HepG2 (cell line): Measurements from ENCODE around the gene TMTC4. TPM values are rescaled to one million over a fixed set of nuclear protein-coding genes. Genes with fewer than 3 reads are reported as not detected.
A peak's percentile ranks its signal among the peaks of the same experiment; 100 is the strongest.

Source experiments
- FOXA3 ChIP-seq: IDR thresholded peaks from 2 replicates; pipeline ENCODE4 v1.6.1; 2016; ENCODE audit warnings: missing genetic modification reagents, missing compliant biosample characterization
- GATAD2A ChIP-seq: IDR thresholded peaks from 2 replicates; pipeline ENCODE4 v1.6.1; 2016
- HMG20A ChIP-seq: IDR thresholded peaks from 2 replicates; pipeline ENCODE4 v1.6.1; 2016; ENCODE audit warnings: borderline replicate concordance
- IRF2 ChIP-seq: IDR thresholded peaks from 2 replicates; pipeline ENCODE4 v1.6.1; 2018; ENCODE audit warnings: missing genetic modification reagents, missing compliant biosample characterization
- LCORL ChIP-seq, 2 experiments: fragments of 450-650 bp in 1 of 2; sonication (generic) in 1 of 2; formaldehyde crosslinking in 1 of 2; IDR thresholded peaks; 2 replicates each; pipeline versions ENCODE4 v1.5.0 to v1.6.1; 2017 to 2020; ENCODE audit warnings: antibody characterized with exemption in 1 of 2, missing genetic modification reagents in 1 of 2
- MIER2 ChIP-seq: IDR thresholded peaks from 2 replicates; pipeline ENCODE4 v1.6.1; 2016; ENCODE audit warnings: missing biosample characterization, missing genetic modification reagents
- PATZ1 ChIP-seq: sonication (generic); formaldehyde crosslinking; IDR thresholded peaks from 2 replicates; pipeline ENCODE4 v1.4.0; 2020; ENCODE audit warnings: missing genetic modification reagents
- SALL2 ChIP-seq: sonication (generic); formaldehyde crosslinking; IDR thresholded peaks from 2 replicates; pipeline ENCODE4 v1.8.1; 2023; ENCODE audit warnings: mild to moderate bottlenecking, missing genetic modification reagents, inconsistent platforms
- SMYD3 ChIP-seq: sonication (generic); formaldehyde crosslinking; IDR thresholded peaks from 2 replicates; pipeline ENCODE4 v1.8.1; 2023; ENCODE audit warnings: mild to moderate bottlenecking, missing genetic modification reagents
- SP2 ChIP-seq: sonication (generic); formaldehyde crosslinking; IDR thresholded peaks from 2 replicates; pipeline ENCODE4 v1.5.1; 2020; ENCODE audit warnings: mild to moderate bottlenecking, missing genetic modification reagents
- SYNCRIP ChIP-seq: fragments of 200-400 bp; formaldehyde crosslinking; IDR thresholded peaks from 2 replicates; pipeline ENCODE4 v1.6.1; 2018; ENCODE audit warnings: mild to moderate bottlenecking, low read depth, low read length; ENCODE audit not compliant: insufficient read depth
- TFAP4 ChIP-seq: sonication (generic); IDR thresholded peaks from 2 replicates; pipeline ENCODE4 v1.6.1; 2016; ENCODE audit warnings: low read depth, borderline replicate concordance
- U2AF1 ChIP-seq: fragments of 200-400 bp; formaldehyde crosslinking; optimal IDR thresholded peaks from 2 replicates; pipeline ENCODE3; 2017; ENCODE audit warnings: mild to moderate bottlenecking, low read depth, low read length
- ZBTB34 ChIP-seq: sonication (generic); formaldehyde crosslinking; IDR thresholded peaks from 2 replicates; pipeline ENCODE4 v1.8.0; 2022; ENCODE audit warnings: mild to moderate bottlenecking, missing genetic modification reagents
- ZFP91 ChIP-seq: sonication (generic); formaldehyde crosslinking; IDR thresholded peaks from 2 replicates; pipeline ENCODE4 v1.9.0; 2022; ENCODE audit warnings: missing genetic modification reagents, mild to moderate bottlenecking, borderline replicate concordance
- ZFX ChIP-seq: sonication (generic); formaldehyde crosslinking; IDR thresholded peaks from 2 replicates; pipeline ENCODE4 v1.4.0; 2020; ENCODE audit warnings: mild to moderate bottlenecking, low read depth, missing genetic modification reagents, moderate library complexity
- ZNF251 ChIP-seq: sonication (generic); formaldehyde crosslinking; IDR thresholded peaks from 2 replicates; pipeline ENCODE4 v1.9.0; 2021; ENCODE audit warnings: mild to moderate bottlenecking, missing genetic modification reagents
- ZNF597 ChIP-seq: sonication (generic); formaldehyde crosslinking; IDR thresholded peaks from 2 replicates; pipeline ENCODE4 v1.5.0; 2020; ENCODE audit warnings: missing genetic modification reagents
- ZNF775 ChIP-seq: sonication (generic); formaldehyde crosslinking; IDR thresholded peaks from 2 replicates; pipeline ENCODE4 v1.4.0; 2020; ENCODE audit warnings: missing genetic modification reagents, mild to moderate bottlenecking, moderate library complexity, borderline replicate concordance
- ZNF782 ChIP-seq: sonication (generic); formaldehyde crosslinking; IDR thresholded peaks from 2 replicates; pipeline ENCODE4 v1.4.0; 2020; ENCODE audit warnings: missing genetic modification reagents, mild to moderate bottlenecking, borderline replicate concordance
- polyA plus RNA-seq, 8 experiments: library from polyadenylated mRNA; depleted of rRNA in 3 of 8; stranded (reverse) in 7 of 8; unstranded in 1 of 8; fragments of >200 nt; fragmentation: Illumina TruSeq in 4 of 8; extraction: Trizol in 4 of 8; gene quantifications; 2 replicates each; pipeline versions ENCODE4 v1.2.1 to v1.2.3, GENCODE V29; 2011 to 2016; ENCODE audit warnings: low read depth in 4 of 8, missing spikeins in 1 of 8, mixed read lengths in 1 of 8; ENCODE audit not compliant: insufficient read depth in 1 of 8
- total RNA-seq, 5 experiments: library from RNA; depleted of rRNA; stranded (reverse); fragments of >200 nt; fragmentation: Illumina TruSeq; extraction: Trizol; gene quantifications; 2 replicates each; pipeline ENCODE4 v1.2.3, GENCODE V29; 2016; ENCODE audit warnings: low read depth in 1 of 5

TMTC4 gene
- total and polyA plus RNA-seq, 2 of the 13 experiments (the other 11 are each of a cell fraction or from before 2014, with no cell fraction given) = 16.0 to 22.6 TPM

GRCh38 chr13:100673713-100674571 is 653 bp downstream of the TMTC4 start (continued):
- no peak for TF ChIP-seq SP2 (CRISPR knock-in tag)
- TF ChIP-seq SALL2 (CRISPR knock-in tag) = no peak
- TF ChIP-seq ZBTB34 (CRISPR knock-in tag) = 0 out of 2 replicates have a peak, but pooled peaks have one; percentile 31
- no peak for TF ChIP-seq TFAP4
- TF ChIP-seq PATZ1 (CRISPR knock-in tag) = no peak
- no peak for TF ChIP-seq ZNF775
- 0 out of 2 replicates have a peak, but pooled peaks have one; percentile 56 for TF ChIP-seq SMYD3 (CRISPR knock-in tag)
- TF ChIP-seq ZNF597 = no peak
- no peak for TF ChIP-seq LCORL (IDR thresholded peaks at IDR 0.05)
- TF ChIP-seq LCORL (CRISPR knock-in tag; IDR thresholded peaks at IDR 0.05) = no peak
- TF ChIP-seq U2AF1 = no peak
- no peak for TF ChIP-seq ZNF251 (CRISPR knock-in tag)
- TF ChIP-seq HMG20A (CRISPR knock-in tag) = 0 out of 2 replicates have a peak, but pooled peaks have one; percentile 23
- no peak for TF ChIP-seq MIER2 (CRISPR knock-in tag)
- TF ChIP-seq FOXA3 (CRISPR knock-in tag) = no peak
- TF ChIP-seq ZFX = 0 out of 2 replicates have a peak, but pooled peaks have one; percentile 15
- TF ChIP-seq GATAD2A (CRISPR knock-in tag) = peak; percentile 29; the same call in 1 of the 2 replicates
- TF ChIP-seq ZFP91 (CRISPR knock-in tag) = 0 out of 2 replicates have a peak, but pooled peaks have one; percentile 14
- TF ChIP-seq SYNCRIP = no peak
- TF ChIP-seq ZNF782 (CRISPR knock-in tag) = no peak
- no peak for TF ChIP-seq IRF2 (CRISPR knock-in tag)
